Activated CD8-positive, alpha-beta memory T cell treated with anti-CD3 and anti-CD28 coated beads, Interleukin-2, amount 50 U/mL, for 24 hours (primary cell): Measurements from ENCODE around the gene GAD1.

Experiments
- DNase-seq: peaks from one replicate; pipeline ENCODE4 v3.0.0-alpha.2; 2020; ENCODE audit errors: extremely low read depth

The GAD1 gene

GRCh38 chr2:170818036-170818751 is 1.5 kb downstream of the GAD1 start:
- no peak for DNase-seq

GRCh38 chr2:170818752-170819470 is 2.2 kb downstream of the GAD1 start:
- DNase-seq: no peak

- no peak for DNase-seq
Observed at GRCh38 chr2:170819680-170820664, 3.3 kb downstream of the GAD1 start.

GRCh38 chr2:170820757-170821530 is 4.3 kb downstream of the GAD1 start:
- DNase-seq: no peak

DNA sequence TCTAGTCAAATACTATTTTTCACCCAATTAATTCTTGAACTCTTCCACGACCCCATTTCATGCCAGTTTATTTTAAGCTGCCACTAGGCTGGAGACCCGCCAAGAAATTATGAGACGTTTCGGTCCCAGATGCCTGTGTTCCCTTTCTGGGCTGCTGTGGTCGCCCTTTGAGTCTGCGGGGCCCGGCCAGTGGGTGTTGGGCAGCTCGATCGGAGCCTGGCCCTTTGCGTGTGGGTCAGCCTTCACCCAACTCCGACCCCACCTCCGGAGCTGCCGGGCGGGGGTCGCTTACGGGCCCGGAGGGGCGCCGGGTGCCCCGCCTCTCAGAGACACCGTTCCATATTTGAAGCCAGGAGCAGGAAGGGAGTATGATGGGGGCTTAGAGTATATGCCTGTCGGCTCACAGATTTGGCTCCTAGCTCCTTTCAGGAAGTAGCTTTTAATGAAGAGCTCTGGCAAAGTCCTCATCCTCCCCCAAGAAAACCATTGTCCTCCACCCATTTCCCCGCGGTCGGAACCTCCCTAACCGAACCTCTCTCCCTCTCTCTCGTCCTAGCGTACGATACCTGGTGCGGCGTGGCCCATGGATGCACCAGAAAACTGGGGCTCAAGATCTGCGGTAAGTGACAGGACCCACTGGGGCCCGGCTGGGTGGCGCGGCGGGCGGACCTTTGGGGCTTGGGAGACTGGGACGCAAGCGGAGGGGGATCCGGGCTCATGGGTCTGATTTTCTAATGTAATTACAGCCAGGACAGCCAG is 5.0 kb downstream of the GAD1 start:
- DNase-seq: no peak

- no peak for DNase-seq
Observed at GRCh38 chr2:170822290-170823087, 5.8 kb downstream of the GAD1 start.

GRCh38 chr2:170823088-170823897 is 6.6 kb downstream of the GAD1 start:
- DNase-seq: no peak

DNA sequence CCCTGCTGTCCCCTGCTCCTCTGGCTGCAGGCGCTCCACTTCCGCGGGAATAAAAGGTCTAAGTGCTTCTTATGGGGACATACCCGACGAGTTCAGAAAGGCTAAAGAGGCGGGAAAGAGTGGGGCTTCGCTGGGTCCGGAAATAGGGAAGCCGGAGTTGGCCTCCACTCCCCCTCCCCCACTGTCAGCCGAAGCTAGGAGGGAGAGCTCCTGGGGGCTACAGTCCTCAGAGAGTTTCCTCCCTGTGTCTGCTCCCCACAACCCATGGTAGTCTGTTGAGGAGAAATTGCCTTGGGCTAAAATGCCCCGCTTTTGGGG is 7.2 kb downstream of the GAD1 start:
- no peak for DNase-seq

- DNase-seq: no peak
Observed at GRCh38 chr2:170824526-170825015, 7.9 kb downstream of the GAD1 start.

GRCh38 chr2:170827841-170828532 is 11.3 kb downstream of the GAD1 start:
- no peak for DNase-seq

- DNase-seq: no peak
Observed at GRCh38 chr2:170828533-170828916, 11.8 kb downstream of the GAD1 start.

DNA sequence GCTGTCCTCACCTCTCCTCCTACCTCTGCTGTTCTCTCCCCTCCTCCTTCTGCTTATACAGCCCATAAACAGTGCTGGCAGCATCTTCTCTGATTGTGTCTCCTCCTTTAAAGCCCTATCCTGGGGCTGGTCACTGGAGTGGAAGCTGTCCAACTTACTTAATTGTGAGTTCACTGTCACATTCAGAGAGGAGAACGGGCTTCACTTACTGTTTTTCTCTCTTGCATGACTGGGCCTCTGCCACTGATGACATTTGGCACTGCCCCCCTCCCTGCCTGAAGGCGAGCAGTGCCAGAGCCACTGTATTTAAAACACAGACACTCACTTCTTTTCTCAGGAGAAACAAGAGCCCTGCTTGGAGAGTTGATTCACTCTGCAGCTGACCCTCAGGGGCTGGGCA is 12.3 kb downstream of the GAD1 start:
- no peak for DNase-seq

GRCh38 chr2:170830166-170830565 is 13.5 kb downstream of the GAD1 start:
- DNase-seq: no peak

DNA sequence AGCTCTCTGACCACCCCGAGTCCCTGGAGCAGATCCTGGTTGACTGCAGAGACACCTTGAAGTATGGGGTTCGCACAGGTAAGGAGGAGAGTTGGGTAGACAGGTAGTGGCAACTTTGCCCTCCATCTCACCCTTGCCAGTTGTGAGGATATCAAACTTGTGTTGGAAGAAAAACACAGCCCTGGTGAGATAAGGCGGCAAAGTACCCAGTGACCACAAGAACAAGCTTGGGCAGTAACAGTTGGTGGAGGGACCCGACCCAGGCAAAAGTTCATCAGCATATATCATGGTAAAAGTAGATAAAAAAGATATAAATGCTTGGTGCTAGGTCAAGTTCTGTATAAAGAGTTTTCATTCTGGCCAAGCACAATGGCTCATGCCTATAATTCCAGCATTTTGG is 14.4 kb downstream of the GAD1 start:
- no peak for DNase-seq

DNA sequence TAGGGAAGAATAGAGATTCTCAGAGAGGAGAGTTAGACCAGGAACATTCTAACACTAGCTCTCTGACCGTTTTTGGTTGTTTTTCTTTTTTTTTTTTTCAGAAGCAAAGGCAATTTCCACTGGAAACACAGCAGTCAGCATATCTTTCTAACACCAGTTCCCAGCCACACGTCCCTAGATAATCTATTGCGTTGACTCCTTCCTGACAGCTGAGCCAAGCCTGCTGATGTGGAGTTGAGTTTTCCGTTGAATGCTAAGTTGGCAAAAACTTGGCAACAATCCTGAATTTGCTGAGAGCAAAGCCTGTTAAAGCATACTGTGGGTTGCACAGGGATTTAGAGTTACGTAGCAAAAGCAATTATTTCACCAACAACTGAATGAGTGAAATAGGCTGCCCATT is 19.3 kb downstream of the GAD1 start:
- no peak for DNase-seq

DNA sequence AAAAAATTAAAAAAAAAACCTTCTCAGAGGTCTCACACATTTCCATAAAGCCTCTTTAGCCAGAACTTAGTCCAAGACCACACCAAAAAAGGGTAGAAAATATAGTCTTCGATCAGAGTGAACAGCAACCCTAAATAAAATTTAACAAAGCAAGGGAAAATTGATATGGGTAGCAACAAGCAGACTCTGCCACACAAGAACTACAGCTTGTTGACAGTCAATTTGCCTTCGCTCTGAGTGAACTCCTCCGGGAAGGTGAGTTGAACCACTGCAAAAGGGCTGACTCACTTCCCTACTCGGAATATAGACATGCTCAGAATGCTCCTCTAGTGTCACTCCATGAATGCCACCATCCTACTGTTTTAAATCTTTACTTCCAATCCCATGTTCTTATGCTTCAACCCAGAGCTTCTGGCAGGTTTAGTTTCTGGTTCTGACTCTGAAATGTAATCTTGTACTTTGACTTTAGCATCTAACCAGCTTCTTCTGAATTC is 24.1 kb downstream of the GAD1 start:
- DNase-seq: no peak

GRCh38 chr2:170842785-170843184 is 26.1 kb downstream of the GAD1 start:
- DNase-seq: no peak

DNA sequence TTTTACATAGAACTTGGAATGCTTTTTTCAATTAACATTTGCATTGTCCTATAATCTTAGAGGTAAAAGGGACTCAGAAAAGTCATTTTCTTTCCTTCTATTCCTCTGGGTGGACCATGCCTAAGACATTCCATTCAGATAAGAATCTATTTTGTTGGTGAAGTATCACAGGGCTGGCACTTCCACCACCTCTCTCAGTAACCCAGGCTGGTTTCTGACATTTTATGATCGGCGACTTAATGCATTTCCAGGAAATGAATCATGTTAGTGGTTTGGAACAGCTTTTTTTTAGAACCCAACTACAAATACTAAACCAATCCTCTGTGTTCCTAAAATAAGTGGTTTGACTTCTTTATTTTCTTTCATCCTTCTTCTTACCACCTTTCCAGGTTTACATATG is 27.0 kb downstream of the GAD1 start:
- no peak for DNase-seq
